SU-DHL-6 (cell line): ENCODE results near the gene RNU1-2.
"Not testable (repeated sequence)": the region's sequence is repeated elsewhere in the genome, so short reads cannot be mapped to it uniquely, and the experiment has no call there.

Experiments used
- H2AFZ ChIP-seq: fragments of 200-600 bp; sonication (generic); 2 replicates; pipeline ENCODE4 v1.6.1; 2014; ENCODE audit warnings: low read depth, mild to moderate bottlenecking, moderate library complexity, mixed read lengths, antibody characterized with exemption, low read length; ENCODE audit not compliant: severe bottlenecking
- H3F3A ChIP-seq: fragments of 200-600 bp; shearing (Covaris generic); 2 replicates; pipeline ENCODE4 v1.6.0; 2016; ENCODE audit warnings: antibody characterized with exemption, mild to moderate bottlenecking; ENCODE audit not compliant: insufficient read depth
- H3K27ac ChIP-seq: fragments of 200-600 bp; sonication (generic); 2 replicates; pipeline ENCODE4 v1.5.1; 2016; ENCODE audit warnings: low read depth, mild to moderate bottlenecking, low read length, moderate library complexity, mixed read lengths
- H3K27me3 ChIP-seq: fragments of 200-600 bp; sonication (generic), shearing (Covaris generic); 2 replicates; pipeline ENCODE4 v1.6.0; 2014; ENCODE audit warnings: mild to moderate bottlenecking, low read length
- H3K36me3 ChIP-seq: fragments of 200-600 bp; sonication (generic); 2 replicates; pipeline ENCODE4 v1.6.1; 2014; ENCODE audit warnings: mild to moderate bottlenecking, low read length, mixed read lengths
- H3K4me2 ChIP-seq: fragments of 300-600, 200-600 bp; shearing (Covaris generic), sonication (generic); 2 replicates; pipeline ENCODE4 v1.6.0; 2014; ENCODE audit warnings: low read length, low read depth, mild to moderate bottlenecking; ENCODE audit not compliant: poor library complexity, severe bottlenecking
- H3K4me3 ChIP-seq: fragments of 200-600 bp; sonication (generic); 2 replicates; pipeline ENCODE4 v1.5.1; 2014; ENCODE audit warnings: antibody characterized with exemption, low read length, mild to moderate bottlenecking, mixed read lengths; ENCODE audit not compliant: insufficient read depth, poor library complexity, severe bottlenecking
- H3K79me2 ChIP-seq: fragments of 200-600 bp; sonication (generic); 2 replicates; pipeline ENCODE4 v1.6.1; 2014; ENCODE audit warnings: mild to moderate bottlenecking, low read length, moderate library complexity; ENCODE audit not compliant: insufficient read depth
- H3K9ac ChIP-seq: fragments of 200-600 bp; sonication (generic); 2 replicates; pipeline ENCODE4 v1.7.0; 2014; ENCODE audit warnings: mild to moderate bottlenecking, low read length
- H3K9me2 ChIP-seq: fragments of 200-600 bp; sonication (generic); replicated peaks from 2 replicates; pipeline ENCODE4 v1.6.1; 2014; ENCODE audit warnings: low read length; ENCODE audit not compliant: insufficient read depth
- H3K9me3 ChIP-seq: fragments of 200-600 bp; sonication (generic); 2 replicates; pipeline ENCODE4 v1.6.1; 2014; ENCODE audit warnings: low read length, mixed read lengths; ENCODE audit not compliant: insufficient read depth
- H4K20me1 ChIP-seq: fragments of 200-600 bp; sonication (generic); 2 replicates; pipeline ENCODE4 v1.6.1; 2014; ENCODE audit warnings: low read depth, mild to moderate bottlenecking, antibody characterized with exemption, low read length, moderate library complexity, mixed read lengths

Gene RNU1-2

GRCh38 chr1:16866926-16867707, 28.7 kb upstream of the RNU1-2 start:
- not testable (repeated sequence) for H2AFZ ChIP-seq, H3K9me2 ChIP-seq, H3K4me3 ChIP-seq, H3F3A ChIP-seq, H3K36me3 ChIP-seq, H3K4me2 ChIP-seq, H4K20me1 ChIP-seq, H3K9me3 ChIP-seq, H3K79me2 ChIP-seq, H3K27me3 ChIP-seq, H3K9ac ChIP-seq, H3K27ac ChIP-seq

GRCh38 chr1:16868787-16869186, 27.0 kb upstream of the RNU1-2 start:
- H3K27me3 ChIP-seq, H2AFZ ChIP-seq, H3K9me3 ChIP-seq, H3F3A ChIP-seq, H3K4me3 ChIP-seq, H3K4me2 ChIP-seq, H3K36me3 ChIP-seq, H3K9me2 ChIP-seq, H3K27ac ChIP-seq, H3K79me2 ChIP-seq, H4K20me1 ChIP-seq, H3K9ac ChIP-seq: not testable (repeated sequence)

- not testable (repeated sequence) for H2AFZ ChIP-seq, H3K9ac ChIP-seq, H3K27me3 ChIP-seq, H3K4me3 ChIP-seq, H3K36me3 ChIP-seq, H3F3A ChIP-seq, H4K20me1 ChIP-seq, H3K9me3 ChIP-seq, H3K4me2 ChIP-seq, H3K79me2 ChIP-seq, H3K9me2 ChIP-seq, H3K27ac ChIP-seq
These were observed 25.8 kb upstream of the RNU1-2 start for GRCh38 chr1:16869996-16870395.

- H3F3A ChIP-seq, H3K9ac ChIP-seq, H4K20me1 ChIP-seq, H3K4me3 ChIP-seq, H3K27me3 ChIP-seq, H2AFZ ChIP-seq, H3K36me3 ChIP-seq, H3K27ac ChIP-seq, H3K9me2 ChIP-seq, H3K4me2 ChIP-seq, H3K9me3 ChIP-seq, H3K79me2 ChIP-seq: not testable (repeated sequence)
These were observed 24.6 kb upstream of the RNU1-2 start for GRCh38 chr1:16871171-16871570.

DNA sequence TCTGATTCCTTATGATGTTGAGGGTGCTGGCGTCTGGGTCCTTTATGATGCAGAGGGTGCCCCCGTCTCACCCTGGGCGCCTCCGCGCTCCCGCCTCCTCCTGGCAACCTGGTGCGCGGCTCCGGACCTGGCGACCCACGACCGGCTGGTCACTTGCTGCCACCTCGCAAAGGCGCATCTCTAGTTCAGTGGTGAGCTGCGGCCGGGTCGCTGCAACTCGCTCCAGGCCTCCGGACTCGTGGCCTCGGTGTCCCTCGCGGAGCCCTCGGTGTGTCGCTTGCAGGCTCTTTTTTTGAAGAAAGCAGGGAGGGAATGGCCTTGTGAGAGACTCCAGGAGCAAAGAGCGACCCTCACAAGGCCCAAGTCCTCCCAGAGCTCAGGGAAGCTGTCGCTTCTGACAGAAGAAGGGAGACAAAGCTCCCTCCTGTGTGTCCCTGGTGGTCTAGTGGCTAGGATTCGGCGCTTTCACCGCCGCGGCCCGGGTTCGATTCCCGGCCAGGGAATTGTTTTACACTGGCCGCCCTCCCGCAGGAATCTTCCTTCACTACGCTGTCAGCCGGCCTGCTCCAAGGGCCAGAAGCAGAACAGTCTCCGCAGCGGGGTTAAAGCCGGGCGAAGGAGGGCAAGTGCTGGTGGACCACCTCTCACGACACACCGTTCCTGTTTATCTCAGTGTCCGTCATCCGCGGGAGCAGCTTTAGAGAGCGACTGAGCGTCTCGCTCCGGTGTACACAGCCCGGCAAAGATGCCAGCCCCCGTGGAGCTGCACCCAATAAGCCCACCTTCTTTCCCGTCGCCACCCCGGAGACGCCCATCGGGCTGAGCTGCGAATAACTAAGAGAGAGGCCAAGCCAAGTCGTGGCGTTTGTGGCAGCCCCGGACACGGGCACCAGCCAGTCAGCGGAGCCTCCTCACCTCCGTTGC, 23.4 kb upstream of the RNU1-2 start:
- H3K4me2 ChIP-seq, H3K36me3 ChIP-seq, H3K9ac ChIP-seq, H3K4me3 ChIP-seq, H3K27me3 ChIP-seq, H3K9me3 ChIP-seq, H3K27ac ChIP-seq, H3K79me2 ChIP-seq, H3F3A ChIP-seq, H4K20me1 ChIP-seq, H2AFZ ChIP-seq, H3K9me2 ChIP-seq: not testable (repeated sequence)

GRCh38 chr1:16873076-16873879, 22.5 kb upstream of the RNU1-2 start:
- not testable (repeated sequence) for H3K27ac ChIP-seq, H3K4me3 ChIP-seq

GRCh38 chr1:16874968-16875765, 20.6 kb upstream of the RNU1-2 start:
- H3K27ac ChIP-seq, H3K4me2 ChIP-seq, H4K20me1 ChIP-seq, H3F3A ChIP-seq, H3K27me3 ChIP-seq, H3K36me3 ChIP-seq, H3K9me2 ChIP-seq, H3K79me2 ChIP-seq, H2AFZ ChIP-seq, H3K9me3 ChIP-seq, H3K4me3 ChIP-seq, H3K9ac ChIP-seq: not testable (repeated sequence)

More at GRCh38 chr1:16873076-16873879, 22.5 kb upstream of the RNU1-2 start:
- H3K27me3 ChIP-seq, H3K4me2 ChIP-seq, H3K9me3 ChIP-seq, H3F3A ChIP-seq, H4K20me1 ChIP-seq, H3K36me3 ChIP-seq, H2AFZ ChIP-seq, H3K9me2 ChIP-seq, H3K9ac ChIP-seq, H3K79me2 ChIP-seq: not testable (repeated sequence)
